WTC11 (cell line): ENCODE measurements around the gene SRGAP1. TPM values are rescaled to one million over a fixed set of nuclear protein-coding genes. Genes with fewer than 3 reads are reported as not detected.

ENCODE experiments used
- ATAC-seq: fragments of 200-7000 bp; cut with Tn5 transposase; 2 replicates; pipeline ENCODE4 v1.10.0; 2021; ENCODE audit warnings: mild to moderate bottlenecking, moderate library complexity
- CTCF ChIA-PET: fragments of 300-600 bp; sonication (Branson Sonifier 250); formaldehyde crosslinking; loops from one replicate; lab custom pipeline; 2021; ENCODE audit warnings: antibody characterized with exemption; lab: Charles Lee
- POLR2A ChIA-PET: fragments of 350-600 bp; sonication (Branson Sonifier 250); formaldehyde crosslinking; loops from one replicate; lab custom pipeline; 2021; ENCODE audit warnings: antibody characterized with exemption; lab: Charles Lee
- DNase-seq: peaks from one replicate; pipeline ENCODE4 v3.0.0; 2021; ENCODE audit warnings: low spot score
- H3K27ac Mint-ChIP-seq: 2 replicates; pipeline ENCODE4 v1.8.0; 2021; ENCODE audit warnings: mixed read lengths
- H3K27me3 Mint-ChIP-seq: 2 replicates; pipeline ENCODE4 v1.8.0; 2021; ENCODE audit warnings: low read depth, mild to moderate bottlenecking, moderate library complexity, mixed read lengths
- H3K36me3 Mint-ChIP-seq: 2 replicates; pipeline ENCODE4 v1.8.0; 2021; ENCODE audit warnings: mixed read lengths
- H3K4me1 Mint-ChIP-seq: 2 replicates; pipeline ENCODE4 v1.8.0; 2022; ENCODE audit warnings: mixed read lengths
- H3K4me3 Mint-ChIP-seq: 2 replicates; pipeline ENCODE4 v1.8.0; 2021; ENCODE audit warnings: mild to moderate bottlenecking, moderate library complexity, mixed read lengths
- H3K9me3 Mint-ChIP-seq: 2 replicates; pipeline ENCODE4 v1.8.0; 2021; ENCODE audit warnings: mixed read lengths
- AR ChIP-seq: fragments of 250-450 bp; sonication (Bioruptor Pico); IDR thresholded peaks from 2 replicates; pipeline ENCODE4 v1.9.0; 2021; ENCODE audit warnings: mild to moderate bottlenecking
- CTCF ChIP-seq: fragments of 200-600 bp; IDR thresholded peaks from 2 replicates; pipeline ENCODE4 v1.8.0; 2022; ENCODE audit warnings: antibody characterized with exemption
- GTF2I ChIP-seq: fragments of 250-450 bp; sonication (Bioruptor Pico); conservative IDR thresholded peaks from 2 replicates; pipeline ENCODE4 v1.4.0; 2021; ENCODE audit warnings: mild to moderate bottlenecking
- IRF1 ChIP-seq: sonication (generic); formaldehyde crosslinking; IDR thresholded peaks from 2 replicates; pipeline ENCODE4 v1.8.0; 2023; ENCODE audit warnings: missing genetic modification reagents
- OVOL2 ChIP-seq: fragments of 250-450 bp; sonication (Bioruptor Pico); IDR thresholded peaks from 2 replicates; pipeline ENCODE4 v1.9.0; 2021; ENCODE audit warnings: mild to moderate bottlenecking, borderline replicate concordance
- SOX15 ChIP-seq: fragments of 250-450 bp; sonication (Bioruptor Pico); IDR thresholded peaks from 2 replicates; pipeline ENCODE4 v1.9.0; 2021; ENCODE audit warnings: mild to moderate bottlenecking
- SP1 ChIP-seq: sonication (generic); formaldehyde crosslinking; conservative IDR thresholded peaks from 2 replicates; pipeline ENCODE4 v1.8.1; 2022; ENCODE audit warnings: missing genetic modification reagents
- TCF7 ChIP-seq: sonication (generic); formaldehyde crosslinking; IDR thresholded peaks from 2 replicates; pipeline ENCODE4 v1.8.0; 2022; ENCODE audit warnings: mild to moderate bottlenecking, low read depth, missing genetic modification reagents, moderate library complexity
- TEAD4 ChIP-seq: sonication (generic); formaldehyde crosslinking; IDR thresholded peaks from 2 replicates; pipeline ENCODE4 v1.8.0; 2022; ENCODE audit warnings: mild to moderate bottlenecking, missing genetic modification reagents
- ZNF121 ChIP-seq: sonication (generic); formaldehyde crosslinking; IDR thresholded peaks from 2 replicates; pipeline ENCODE4 v1.8.0; 2023; ENCODE audit warnings: missing genetic modification reagents
- ZNF138 ChIP-seq: sonication (generic); formaldehyde crosslinking; conservative IDR thresholded peaks from 2 replicates; pipeline ENCODE4 v1.8.1; 2022; ENCODE audit warnings: mild to moderate bottlenecking, moderate library complexity, missing genetic modification reagents
- ZNF232 ChIP-seq: sonication (generic); formaldehyde crosslinking; IDR thresholded peaks from 2 replicates; pipeline ENCODE4 v1.8.0; 2022; ENCODE audit warnings: mild to moderate bottlenecking, missing genetic modification reagents
- ZNF281 ChIP-seq: sonication (generic); formaldehyde crosslinking; IDR thresholded peaks from 2 replicates; pipeline ENCODE4 v1.8.0; 2023; ENCODE audit warnings: mild to moderate bottlenecking, missing genetic modification reagents
- ZNF396 ChIP-seq: fragments of 250-450 bp; sonication (Bioruptor Pico); IDR thresholded peaks from 2 replicates; pipeline ENCODE4 v1.8.0; 2021; ENCODE audit warnings: mild to moderate bottlenecking, moderate library complexity, borderline replicate concordance
- ZNF416 ChIP-seq: fragments of 250-450 bp; sonication (Bioruptor Pico); IDR thresholded peaks from 2 replicates; pipeline ENCODE4 v1.9.0; 2021; ENCODE audit warnings: mild to moderate bottlenecking, inconsistent platforms
- total RNA-seq: library from RNA; stranded (reverse); gene quantifications from 3 replicates; pipeline ENCODE4 v1.2.3, GENCODE V29; 2021
- TF ChIP-seq, protein P1 (sequence below): sonication (generic); formaldehyde crosslinking; IDR thresholded peaks from 2 replicates; pipeline ENCODE4 v1.8.0; 2022; ENCODE audit warnings: missing genetic modification reagents
- TF ChIP-seq, protein P2 (sequence below): sonication (generic); formaldehyde crosslinking; IDR thresholded peaks from 2 replicates; pipeline ENCODE4 v1.8.0; 2022; ENCODE audit warnings: mild to moderate bottlenecking, missing genetic modification reagents
- TF ChIP-seq, protein P3 (sequence below): sonication (generic); formaldehyde crosslinking; IDR thresholded peaks from 2 replicates; pipeline ENCODE4 v1.8.1; 2023; ENCODE audit warnings: mild to moderate bottlenecking, missing genetic modification reagents, moderate library complexity

The SRGAP1 gene
- total RNA-seq, 1 experiment from 2014 or later = 10.3 TPM

DNA sequence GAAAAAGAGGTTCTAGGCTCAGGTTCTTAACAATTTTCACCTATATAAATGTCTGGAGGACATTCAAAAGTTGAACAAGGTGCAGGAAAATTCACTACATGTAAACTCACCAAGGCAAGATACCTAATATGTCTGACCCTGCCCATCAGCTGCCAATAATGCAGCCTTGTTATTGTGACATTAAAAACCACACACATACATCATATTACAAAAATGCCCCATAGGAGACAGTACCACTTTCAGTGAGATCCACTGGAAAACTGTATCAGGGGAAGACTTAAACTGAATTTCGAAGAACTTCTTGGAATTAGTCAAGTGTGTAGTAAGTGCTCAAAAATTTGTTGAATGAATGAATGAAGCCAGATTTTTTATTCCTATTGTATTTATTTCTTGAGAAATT, 294.5 kb downstream of the SRGAP1 start (continued):
- TF ChIP-seq, protein P1, sequence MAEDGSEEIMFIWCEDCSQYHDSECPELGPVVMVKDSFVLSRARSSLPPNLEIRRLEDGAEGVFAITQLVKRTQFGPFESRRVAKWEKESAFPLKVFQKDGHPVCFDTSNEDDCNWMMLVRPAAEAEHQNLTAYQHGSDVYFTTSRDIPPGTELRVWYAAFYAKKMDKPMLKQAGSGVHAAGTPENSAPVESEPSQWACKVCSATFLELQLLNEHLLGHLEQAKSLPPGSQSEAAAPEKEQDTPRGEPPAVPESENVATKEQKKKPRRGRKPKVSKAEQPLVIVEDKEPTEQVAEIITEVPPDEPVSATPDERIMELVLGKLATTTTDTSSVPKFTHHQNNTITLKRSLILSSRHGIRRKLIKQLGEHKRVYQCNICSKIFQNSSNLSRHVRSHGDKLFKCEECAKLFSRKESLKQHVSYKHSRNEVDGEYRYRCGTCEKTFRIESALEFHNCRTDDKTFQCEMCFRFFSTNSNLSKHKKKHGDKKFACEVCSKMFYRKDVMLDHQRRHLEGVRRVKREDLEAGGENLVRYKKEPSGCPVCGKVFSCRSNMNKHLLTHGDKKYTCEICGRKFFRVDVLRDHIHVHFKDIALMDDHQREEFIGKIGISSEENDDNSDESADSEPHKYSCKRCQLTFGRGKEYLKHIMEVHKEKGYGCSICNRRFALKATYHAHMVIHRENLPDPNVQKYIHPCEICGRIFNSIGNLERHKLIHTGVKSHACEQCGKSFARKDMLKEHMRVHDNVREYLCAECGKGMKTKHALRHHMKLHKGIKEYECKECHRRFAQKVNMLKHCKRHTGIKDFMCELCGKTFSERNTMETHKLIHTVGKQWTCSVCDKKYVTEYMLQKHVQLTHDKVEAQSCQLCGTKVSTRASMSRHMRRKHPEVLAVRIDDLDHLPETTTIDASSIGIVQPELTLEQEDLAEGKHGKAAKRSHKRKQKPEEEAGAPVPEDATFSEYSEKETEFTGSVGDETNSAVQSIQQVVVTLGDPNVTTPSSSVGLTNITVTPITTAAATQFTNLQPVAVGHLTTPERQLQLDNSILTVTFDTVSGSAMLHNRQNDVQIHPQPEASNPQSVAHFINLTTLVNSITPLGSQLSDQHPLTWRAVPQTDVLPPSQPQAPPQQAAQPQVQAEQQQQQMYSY (CRISPR knock-in tag) = no peak
- no peak for TF ChIP-seq TEAD4 (CRISPR knock-in tag)
- no peak for TF ChIP-seq ZNF121 (CRISPR knock-in tag)
- no peak for TF ChIP-seq SP1 (CRISPR knock-in tag)
- TF ChIP-seq IRF1 = no peak
- TF ChIP-seq, protein P2, sequence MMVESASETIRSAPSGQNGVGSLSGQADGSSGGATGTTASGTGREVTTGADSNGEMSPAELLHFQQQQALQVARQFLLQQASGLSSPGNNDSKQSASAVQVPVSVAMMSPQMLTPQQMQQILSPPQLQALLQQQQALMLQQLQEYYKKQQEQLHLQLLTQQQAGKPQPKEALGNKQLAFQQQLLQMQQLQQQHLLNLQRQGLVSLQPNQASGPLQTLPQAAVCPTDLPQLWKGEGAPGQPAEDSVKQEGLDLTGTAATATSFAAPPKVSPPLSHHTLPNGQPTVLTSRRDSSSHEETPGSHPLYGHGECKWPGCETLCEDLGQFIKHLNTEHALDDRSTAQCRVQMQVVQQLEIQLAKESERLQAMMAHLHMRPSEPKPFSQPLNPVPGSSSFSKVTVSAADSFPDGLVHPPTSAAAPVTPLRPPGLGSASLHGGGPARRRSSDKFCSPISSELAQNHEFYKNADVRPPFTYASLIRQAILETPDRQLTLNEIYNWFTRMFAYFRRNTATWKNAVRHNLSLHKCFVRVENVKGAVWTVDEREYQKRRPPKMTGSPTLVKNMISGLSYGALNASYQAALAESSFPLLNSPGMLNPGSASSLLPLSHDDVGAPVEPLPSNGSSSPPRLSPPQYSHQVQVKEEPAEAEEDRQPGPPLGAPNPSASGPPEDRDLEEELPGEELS = no peak
- no peak for TF ChIP-seq ZNF138 (CRISPR knock-in tag)
- TF ChIP-seq ZNF396 = no peak
- TF ChIP-seq TCF7 = no peak
- no peak for TF ChIP-seq ZNF232 (CRISPR knock-in tag)

GRCh38 chr12:64142382-64142781, 297.9 kb downstream of the SRGAP1 start:
- DNase-seq (no peak), ATAC-seq (no peak)
- no peaks in the 10 kb centered on the region for H3K9me3 Mint-ChIP-seq
- no peak overlapping the region for H3K4me3 Mint-ChIP-seq
- ChIA-PET POLR2A (no interaction called here), CTCF (no interaction called here)
- no peaks in the 10 kb centered on the region for H3K27me3 Mint-ChIP-seq
- H3K4me1 Mint-ChIP-seq = peaks cover 4% of the 10 kb centered on the region
- peaks cover 3% of the 10 kb centered on the region; the same call in 1 of the 2 replicates for H3K36me3 Mint-ChIP-seq
- no peak overlapping the region for H3K27ac Mint-ChIP-seq
- TF ChIP-seq SP1 (CRISPR knock-in tag) (no peak), CTCF (no peak), ZNF232 (CRISPR knock-in tag) (no peak)

DNA sequence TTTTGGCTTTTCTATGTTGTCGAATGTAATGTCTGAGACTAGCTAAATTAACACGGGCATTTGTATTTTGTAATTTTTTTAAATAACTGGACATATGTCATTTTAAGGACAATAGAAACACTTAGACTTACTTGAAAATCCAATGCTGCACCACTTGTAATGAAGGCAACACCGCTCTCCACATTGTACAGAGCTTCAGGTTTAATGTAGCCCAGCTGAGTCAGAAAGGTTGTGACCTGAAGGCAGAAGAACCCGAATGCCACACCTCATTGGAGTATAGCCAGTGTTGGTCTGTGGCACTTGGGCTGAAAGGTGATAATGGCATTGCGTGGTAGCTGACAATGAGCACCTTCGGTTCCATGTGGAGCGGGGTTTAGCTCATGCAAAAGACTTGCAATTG, 298.3 kb downstream of the SRGAP1 start:
- TF ChIP-seq GTF2I (CRISPR knock-in tag) (no peak), ZNF281 (no peak), ZNF416 (CRISPR knock-in tag) (no peak), SOX15 (CRISPR knock-in tag) (no peak), AR (CRISPR knock-in tag) (no peak), OVOL2 (no peak)
- TF ChIP-seq, protein P3, sequence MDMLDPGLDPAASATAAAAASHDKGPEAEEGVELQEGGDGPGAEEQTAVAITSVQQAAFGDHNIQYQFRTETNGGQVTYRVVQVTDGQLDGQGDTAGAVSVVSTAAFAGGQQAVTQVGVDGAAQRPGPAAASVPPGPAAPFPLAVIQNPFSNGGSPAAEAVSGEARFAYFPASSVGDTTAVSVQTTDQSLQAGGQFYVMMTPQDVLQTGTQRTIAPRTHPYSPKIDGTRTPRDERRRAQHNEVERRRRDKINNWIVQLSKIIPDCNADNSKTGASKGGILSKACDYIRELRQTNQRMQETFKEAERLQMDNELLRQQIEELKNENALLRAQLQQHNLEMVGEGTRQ (CRISPR knock-in tag) = no peak
- H3K9me3 Mint-ChIP-seq = no peaks in the 10 kb centered on the region
- ATAC-seq = no peak
- H3K36me3 Mint-ChIP-seq = peaks cover 3% of the 10 kb centered on the region; the same call in 1 of the 2 replicates
- no peak overlapping the region for H3K27ac Mint-ChIP-seq
- H3K27me3 Mint-ChIP-seq = no peaks in the 10 kb centered on the region
- peaks cover 7% of the 10 kb centered on the region for H3K4me1 Mint-ChIP-seq
- no peak for DNase-seq
- POLR2A ChIA-PET = no interaction called here
- no peak overlapping the region for H3K4me3 Mint-ChIP-seq
- CTCF ChIA-PET = no interaction called here
